ENCODE measurements around the gene PRICKLE1. TPM values are rescaled to one million over a fixed set of nuclear protein-coding genes. Genes with fewer than 3 reads are reported as not detected.

PRICKLE1 gene
- total and polyA plus RNA-seq, 9 of the 15 experiments (the other 6 are each of a cell fraction or from before 2014, with no cell fraction given): 0.22 to 0.85 (median 0.31) TPM

- TF ChIP-seq ZSCAN32 (CRISPR knock-in tag; IDR thresholded peaks at IDR 0.05) (no peak), ZNF274 (IDR thresholded peaks at IDR 0.05; ENCODE audit: borderline replicate concordance, low read depth, low read length) (no peak), RHOXF2B (CRISPR knock-in tag; conservative IDR thresholded peaks at IDR 0.05) (no peak)
Measured at GRCh38 chr12:42633594-42633993, 44.0 kb upstream of the PRICKLE1 start (continued).

- no peak overlapping the region for H3K9ac ChIP-seq (ENCODE audit: insufficient read depth in 1 of 2, low read depth in 2 of 2, low read length in 2 of 2)
- no TSS peak for BruUV-seq (replicated peaks)
- no peak overlapping the region for H2AFZ ChIP-seq (ENCODE audit: low read depth, low read length)
- 37% methylated on average over 1 of the region's 1 CpG for WGBS (ENCODE audit: insufficient coverage, low coverage, missing lambda C conversion rate)
- no peaks in the 10 kb centered on the region for H3K9me1 ChIP-seq (ENCODE audit: control insufficient read depth, insufficient read depth, low read length)
- FAIRE-seq (no peak), DNase-seq (ENCODE audit: extremely low read depth in 1 of 4, low spot score in 3 of 4) (no peak), ATAC-seq (no peak)
- in situ Hi-C loops (cut with MboI): no loop called here
- ChIA-PET CTCF (ENCODE audit: low intra/inter-chr PET ratio) (no interaction called here), POLR2A (interaction anchor here (0.6 kb wide), 1 partner anchor 22 kb away, joined by 4 read pairs; no protein-coding TSS in a partner anchor)
- no peak overlapping the region for H3K4me2 ChIP-seq (ENCODE audit: insufficient read depth, low read length)
- H3K4me1 ChIP-seq (replicated peaks in 1 of 2; ENCODE audit: control insufficient read depth in 2 of 2, insufficient read depth in 2 of 2, low read length in 2 of 2): no peaks in the 10 kb centered on the region
- intact Hi-C loops (cut with micrococcal nuclease): no loop called here
- TF ChIP-seq CHCHD3 (CRISPR knock-in tag; IDR thresholded peaks at IDR 0.05) (no peak), ZKSCAN3 (CRISPR knock-in tag; IDR thresholded peaks at IDR 0.05) (no peak), CAMTA2 (CRISPR knock-in tag; conservative IDR thresholded peaks at IDR 0.05) (no peak), ZNF124 (CRISPR knock-in tag; IDR thresholded peaks at IDR 0.05) (no peak), ATF4 (CRISPR knock-in tag; IDR thresholded peaks at IDR 0.05) (peak; percentile 30; the same call in 1 of the 2 replicates), ZNF133 (CRISPR knock-in tag; IDR thresholded peaks at IDR 0.05) (no peak), CEBPG (CRISPR knock-in tag; IDR thresholded peaks at IDR 0.05) (no peak), CEBPG (tag; conservative IDR thresholded peaks at IDR 0.05 in 1 of 2, IDR thresholded peaks at IDR 0.05 in 1 of 2) (peak; percentile 52 to 70), RHOXF2B (CRISPR knock-in tag; conservative IDR thresholded peaks at IDR 0.05) (no peak), TBL1XR1 (IDR thresholded peaks at IDR 0.05; ENCODE audit: low read length in 2 of 2) (no peak), EP400 (IDR thresholded peaks at IDR 0.05) (no peak), MTA1 (IDR thresholded peaks at IDR 0.05; ENCODE audit: borderline replicate concordance) (no peak), TSC22D4 (tag; IDR thresholded peaks at IDR 0.05) (no peak), NR2C1 (IDR thresholded peaks at IDR 0.05) (no peak), NR2C1 (tag; IDR thresholded peaks at IDR 0.05) (no peak)
- TF ChIP-seq, protein P1, sequence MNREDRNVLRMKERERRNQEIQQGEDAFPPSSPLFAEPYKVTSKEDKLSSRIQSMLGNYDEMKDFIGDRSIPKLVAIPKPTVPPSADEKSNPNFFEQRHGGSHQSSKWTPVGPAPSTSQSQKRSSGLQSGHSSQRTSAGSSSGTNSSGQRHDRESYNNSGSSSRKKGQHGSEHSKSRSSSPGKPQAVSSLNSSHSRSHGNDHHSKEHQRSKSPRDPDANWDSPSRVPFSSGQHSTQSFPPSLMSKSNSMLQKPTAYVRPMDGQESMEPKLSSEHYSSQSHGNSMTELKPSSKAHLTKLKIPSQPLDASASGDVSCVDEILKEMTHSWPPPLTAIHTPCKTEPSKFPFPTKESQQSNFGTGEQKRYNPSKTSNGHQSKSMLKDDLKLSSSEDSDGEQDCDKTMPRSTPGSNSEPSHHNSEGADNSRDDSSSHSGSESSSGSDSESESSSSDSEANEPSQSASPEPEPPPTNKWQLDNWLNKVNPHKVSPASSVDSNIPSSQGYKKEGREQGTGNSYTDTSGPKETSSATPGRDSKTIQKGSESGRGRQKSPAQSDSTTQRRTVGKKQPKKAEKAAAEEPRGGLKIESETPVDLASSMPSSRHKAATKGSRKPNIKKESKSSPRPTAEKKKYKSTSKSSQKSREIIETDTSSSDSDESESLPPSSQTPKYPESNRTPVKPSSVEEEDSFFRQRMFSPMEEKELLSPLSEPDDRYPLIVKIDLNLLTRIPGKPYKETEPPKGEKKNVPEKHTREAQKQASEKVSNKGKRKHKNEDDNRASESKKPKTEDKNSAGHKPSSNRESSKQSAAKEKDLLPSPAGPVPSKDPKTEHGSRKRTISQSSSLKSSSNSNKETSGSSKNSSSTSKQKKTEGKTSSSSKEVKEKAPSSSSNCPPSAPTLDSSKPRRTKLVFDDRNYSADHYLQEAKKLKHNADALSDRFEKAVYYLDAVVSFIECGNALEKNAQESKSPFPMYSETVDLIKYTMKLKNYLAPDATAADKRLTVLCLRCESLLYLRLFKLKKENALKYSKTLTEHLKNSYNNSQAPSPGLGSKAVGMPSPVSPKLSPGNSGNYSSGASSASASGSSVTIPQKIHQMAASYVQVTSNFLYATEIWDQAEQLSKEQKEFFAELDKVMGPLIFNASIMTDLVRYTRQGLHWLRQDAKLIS (CRISPR knock-in tag; IDR thresholded peaks at IDR 0.05): no peak
- H3K27me3 ChIP-seq (ENCODE audit: control insufficient read depth in 2 of 2, insufficient read depth in 2 of 2, low read length in 2 of 2): no peaks in the 10 kb centered on the region
- H3K79me2 ChIP-seq (ENCODE audit: control insufficient read depth, insufficient read depth, low read length): no peaks in the 10 kb centered on the region
- no peaks in the 10 kb centered on the region for H3K36me3 ChIP-seq (ENCODE audit: control insufficient read depth, insufficient read depth, low read length)
- H4K20me1 ChIP-seq (replicated peaks; ENCODE audit: control insufficient read depth, insufficient read depth, low read length): no peaks in the 10 kb centered on the region
- H3K27ac ChIP-seq (ENCODE audit: extremely low read depth, low read depth, low read length): no peak overlapping the region
- H3K9me3 ChIP-seq (replicated peaks; ENCODE audit: control insufficient read depth, insufficient read depth, low read depth, low read length): no peaks in the 10 kb centered on the region
- no peak overlapping the region for H3K4me3 ChIP-seq
Measured at GRCh38 chr12:42631513-42631912, 42.0 kb upstream of the PRICKLE1 start.
